ENCODE measurements around the gene SND1.

DNA sequence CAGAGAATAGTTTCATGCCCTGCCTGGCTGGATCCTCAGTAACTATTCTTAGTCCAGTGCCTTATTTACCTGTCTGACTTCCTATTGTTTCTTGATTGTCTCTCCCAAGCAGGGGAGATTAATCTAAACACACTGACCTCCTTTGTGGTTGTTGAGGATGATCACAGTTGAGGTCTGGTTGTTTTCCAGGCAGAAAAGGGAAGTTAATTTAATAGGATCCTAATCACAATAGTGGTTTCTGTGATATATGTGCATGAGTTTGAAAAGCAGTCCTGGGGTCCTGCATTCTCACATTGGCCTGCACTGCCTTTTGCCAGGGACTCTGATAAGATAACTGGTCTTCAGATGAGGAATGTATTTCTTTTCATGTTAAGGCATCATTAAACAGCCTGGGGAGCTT is 130.1 kb downstream of the SND1 start:
- TF ChIP-seq CTCF (IDR thresholded peaks at IDR 0.05) (no peak), EZH2 (IDR thresholded peaks at IDR 0.05; ENCODE audit: borderline replicate concordance, insufficient read depth, low read depth, low read length, poor library complexity, severe bottlenecking) (no peak)

Data from B cell (primary cell).